GOT3 (cell line): ENCODE data around the gene CAPN8.

ENCODE experiments used
- DNase-seq: peaks from one replicate; lab custom pipeline; 2025; ENCODE audit warnings: mixed read lengths; lab: John Stamatoyannopoulos, UW

Gene CAPN8

GRCh38 chr1:223654083-223654482, 11.4 kb downstream of the CAPN8 start:
- DNase-seq = no peak

DNA sequence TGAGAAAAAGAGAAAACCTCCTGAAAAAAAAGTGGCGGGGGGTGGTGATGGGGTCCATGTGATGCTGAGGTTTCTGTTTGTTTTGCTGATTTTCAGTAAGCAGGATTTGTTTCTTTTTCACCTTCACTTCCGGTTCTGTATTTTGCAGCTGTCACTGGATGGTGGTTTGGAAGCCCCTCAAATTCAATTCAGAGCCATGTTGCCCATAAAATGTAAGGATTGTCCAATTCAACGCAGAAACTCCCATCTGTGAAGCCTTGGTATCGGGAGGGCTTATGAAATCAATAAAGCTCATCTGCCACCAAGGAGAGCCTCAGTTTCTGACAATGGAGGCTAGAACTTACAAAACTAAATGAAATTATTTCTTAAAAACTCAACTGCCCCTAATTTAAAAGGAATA, 12.1 kb downstream of the CAPN8 start:
- no peak for DNase-seq

DNA sequence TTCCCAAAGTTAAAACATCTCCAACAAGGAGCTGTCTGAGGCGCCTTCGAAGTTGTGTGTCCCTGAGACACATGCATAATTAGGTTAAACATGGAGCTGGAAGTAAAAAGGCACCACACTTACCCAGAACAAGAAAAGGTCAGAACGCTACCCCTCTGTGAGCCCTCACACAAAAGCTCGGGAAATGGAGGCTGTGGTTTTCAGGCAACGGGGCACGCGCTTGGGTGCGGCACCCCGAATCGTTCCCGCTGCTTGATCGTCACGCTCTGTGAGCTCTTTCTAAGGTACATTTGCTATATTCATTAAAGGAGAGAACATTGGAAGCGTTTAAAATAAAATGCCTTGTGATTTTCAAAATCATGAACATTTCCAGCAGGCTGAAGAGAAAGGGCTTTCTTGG, 12.5 kb downstream of the CAPN8 start:
- no peak for DNase-seq

GRCh38 chr1:223652436-223652941, 13.0 kb downstream of the CAPN8 start:
- DNase-seq = no peak

DNA sequence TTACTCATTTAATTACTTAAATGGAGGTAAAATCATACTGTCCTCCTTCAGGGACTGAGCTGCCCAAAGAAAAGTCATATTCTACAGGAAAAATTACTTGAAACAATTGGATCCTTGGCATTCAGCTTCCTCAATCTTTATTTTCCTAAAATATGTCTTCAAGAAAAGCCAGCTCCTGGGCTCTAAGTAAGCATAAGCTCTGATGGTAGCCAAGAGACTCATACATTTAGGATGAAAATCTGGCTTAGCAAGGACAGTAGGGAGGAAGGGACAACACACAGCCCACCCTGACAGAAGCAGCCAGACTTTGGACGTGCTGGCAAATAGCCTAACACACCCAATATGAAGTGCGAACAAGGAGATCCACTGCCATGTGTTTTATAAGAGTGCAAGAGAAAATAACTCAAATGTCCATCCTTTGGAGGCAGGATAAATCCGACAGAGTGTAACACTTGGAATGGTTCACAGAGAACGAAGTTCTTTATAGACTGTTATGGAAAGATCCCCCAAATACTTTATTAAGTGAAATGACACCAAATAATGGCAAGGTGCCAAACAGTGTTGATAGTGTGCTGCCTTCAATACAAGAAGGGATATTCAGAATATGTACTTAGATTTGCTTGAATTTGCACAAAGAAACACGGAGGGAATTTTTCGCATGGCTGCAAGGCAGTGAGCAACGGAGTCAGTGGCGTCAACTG, 14.1 kb downstream of the CAPN8 start:
- DNase-seq = no peak

DNA sequence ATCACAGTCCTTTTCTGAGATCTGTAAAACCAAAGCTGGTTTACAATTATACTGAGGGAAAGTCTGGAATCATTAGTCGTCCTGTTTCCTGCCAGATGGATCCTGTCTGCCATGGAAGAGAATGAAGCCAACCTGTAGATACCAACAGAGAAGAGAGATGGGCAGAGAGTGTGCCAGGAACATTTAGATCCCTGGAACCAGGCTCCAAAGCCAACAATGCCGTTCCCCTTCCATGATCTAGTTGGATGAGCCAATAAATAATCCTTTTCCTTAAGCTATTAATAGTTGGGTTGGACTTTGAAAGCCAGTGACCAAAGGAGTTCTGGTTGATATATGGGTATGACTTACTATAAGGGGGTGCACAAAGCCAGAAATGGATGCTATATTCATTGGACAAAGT, 15.0 kb downstream of the CAPN8 start:
- DNase-seq = no peak

- DNase-seq = no peak
Measured at GRCh38 chr1:223649222-223649621, 16.3 kb downstream of the CAPN8 start.

DNA sequence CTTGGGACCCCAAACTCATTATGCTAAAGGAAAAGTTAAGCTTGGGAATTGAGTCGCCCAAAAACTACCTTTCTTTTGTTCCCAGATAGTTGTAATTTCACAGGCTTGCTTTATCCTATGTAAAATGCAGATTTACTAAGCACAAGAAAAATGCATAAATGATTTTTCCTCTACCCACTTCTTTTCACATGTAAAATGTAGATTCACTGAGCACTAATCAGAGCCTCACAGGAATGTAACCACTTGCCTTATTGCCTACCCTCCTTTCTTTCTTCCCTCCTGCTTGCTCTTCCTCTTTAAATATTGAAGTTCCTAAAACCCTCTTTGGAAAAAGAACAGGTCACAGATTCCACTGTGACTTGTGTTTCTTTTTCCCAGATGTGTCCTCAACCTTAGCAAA, 18.3 kb downstream of the CAPN8 start:
- no peak for DNase-seq

DNA sequence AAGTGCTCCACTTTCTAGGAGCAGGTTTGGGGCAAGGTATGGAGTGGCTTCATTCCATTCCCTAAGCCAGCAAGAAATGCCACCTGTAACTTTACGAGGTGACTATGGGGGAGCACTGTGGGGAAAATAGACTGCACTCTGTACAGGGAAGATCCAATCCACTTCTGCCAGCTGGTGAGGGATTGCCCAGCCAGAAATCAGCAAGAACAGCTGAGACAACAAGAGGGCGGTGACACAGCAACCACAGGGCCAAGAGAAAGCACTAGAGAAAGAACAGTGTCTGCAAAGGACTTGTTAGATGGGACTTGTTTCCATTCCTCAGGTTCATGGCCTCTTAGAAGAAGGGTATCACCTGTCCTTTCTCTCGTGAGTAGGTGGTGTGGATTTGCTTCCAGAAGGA, 19.6 kb downstream of the CAPN8 start:
- no peak for DNase-seq

DNA sequence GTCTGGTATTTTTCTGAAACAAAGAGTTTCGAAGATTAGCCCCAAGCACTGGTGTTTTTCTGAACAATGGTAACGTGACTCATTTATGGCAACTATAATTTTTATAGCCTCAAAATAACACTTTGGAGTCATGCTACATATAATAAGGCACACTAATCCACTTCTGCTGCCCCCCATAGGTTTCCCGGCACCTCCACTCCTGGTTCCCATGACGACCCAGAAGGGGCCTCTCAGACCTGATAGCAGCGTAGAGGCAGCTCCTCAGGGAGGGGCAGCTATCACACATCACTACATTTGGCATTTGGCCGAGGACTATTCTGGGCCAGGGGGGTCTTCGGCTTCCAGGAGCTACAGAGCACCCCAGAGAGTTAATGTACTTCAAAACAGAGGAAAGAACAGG, 23.3 kb downstream of the CAPN8 start:
- DNase-seq = no peak

DNA sequence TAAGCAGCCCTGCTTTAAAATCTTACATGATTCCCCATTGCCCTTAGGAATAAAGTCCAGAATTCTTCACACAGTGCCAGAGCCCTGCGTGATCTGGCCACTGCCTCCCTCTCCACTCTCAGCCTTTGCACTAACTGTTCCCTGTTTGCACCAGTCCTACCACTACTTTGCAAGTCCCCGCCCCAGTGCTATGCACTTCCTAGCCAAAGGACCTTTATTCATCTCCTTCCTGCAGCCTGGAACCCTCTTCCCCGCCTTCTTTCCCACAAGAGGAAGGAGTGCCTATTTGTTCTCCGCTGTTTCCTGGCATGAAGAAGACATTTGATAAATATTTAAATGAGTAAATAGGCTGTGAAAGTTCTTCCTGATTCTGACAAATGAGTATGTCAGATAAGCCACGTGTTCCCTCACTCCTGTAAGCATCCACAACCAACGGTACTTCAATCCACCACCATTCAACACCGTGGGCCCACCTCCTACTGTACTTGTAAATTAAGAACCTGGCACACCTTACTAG, 23.9 kb downstream of the CAPN8 start:
- DNase-seq = no peak

- DNase-seq = no peak
Measured at GRCh38 chr1:223639331-223639749, 26.2 kb downstream of the CAPN8 start.

- no peak for DNase-seq
Measured at GRCh38 chr1:223635236-223635635, 30.3 kb downstream of the CAPN8 start.

DNA sequence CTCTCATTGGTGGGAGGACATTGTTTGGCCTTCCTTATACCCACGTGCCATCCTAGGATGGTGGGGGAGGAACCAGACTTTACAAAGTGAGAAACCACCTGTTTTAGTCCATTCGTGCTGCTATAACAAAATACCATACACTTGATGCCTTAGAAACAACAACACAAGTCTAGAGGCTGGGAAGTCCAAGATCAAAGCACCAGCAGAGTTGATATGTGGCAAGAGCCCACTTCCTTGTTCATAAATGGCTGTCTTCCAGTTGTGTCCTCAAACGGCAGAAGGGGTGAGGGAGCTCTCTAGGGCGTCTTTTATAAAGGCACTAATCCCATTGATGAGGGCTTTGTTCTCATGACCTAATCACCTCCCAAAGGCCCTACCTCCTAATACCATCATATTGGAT, 31.1 kb downstream of the CAPN8 start:
- DNase-seq = no peak

GRCh38 chr1:223631956-223632355, 33.5 kb downstream of the CAPN8 start:
- DNase-seq = no peak

- no peak for DNase-seq
Measured at GRCh38 chr1:223631473-223631872, 34.0 kb downstream of the CAPN8 start.

GRCh38 chr1:223629126-223629457, 36.4 kb downstream of the CAPN8 start:
- DNase-seq = no peak

GRCh38 chr1:223628233-223629125, 37.0 kb downstream of the CAPN8 start:
- DNase-seq = no peak

DNA sequence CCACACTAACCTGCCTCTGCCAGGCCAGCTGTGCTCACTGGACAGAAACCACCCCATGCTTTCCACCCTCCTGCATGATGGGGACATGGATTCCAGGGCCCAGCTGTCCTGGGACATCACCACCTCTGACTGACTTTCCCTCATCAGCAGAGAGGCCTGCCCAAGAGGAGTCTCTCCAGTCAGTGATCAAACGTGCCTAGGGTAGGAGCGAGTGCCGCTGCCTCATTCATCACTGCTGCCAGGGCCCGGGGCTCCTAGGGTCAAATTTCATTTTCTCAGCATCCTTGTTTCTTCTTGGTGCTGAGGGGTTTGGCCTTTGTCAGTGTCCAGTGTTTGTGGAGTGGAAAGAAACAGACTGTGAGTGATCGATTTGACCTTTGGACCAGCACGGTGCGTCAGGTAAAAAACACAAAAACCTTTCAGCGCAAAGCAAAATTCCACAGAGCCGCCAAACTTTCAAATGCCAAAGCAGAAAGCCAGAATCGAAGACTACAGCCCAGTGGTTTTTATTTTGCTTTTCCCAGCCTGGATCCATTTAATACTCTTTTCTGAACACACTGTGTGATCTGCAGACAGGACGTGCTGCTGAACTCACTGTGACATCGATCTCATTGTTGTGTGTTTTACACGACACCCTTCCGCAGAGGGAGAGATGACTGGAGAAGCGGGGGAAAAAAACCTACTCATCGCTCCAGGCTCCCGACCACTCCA, 43.2 kb downstream of the CAPN8 start:
- DNase-seq = no peak

- no peak for DNase-seq
Measured at GRCh38 chr1:223621312-223621734, 44.2 kb downstream of the CAPN8 start.

- no peak for DNase-seq
Measured at GRCh38 chr1:223620297-223620897, 45.1 kb downstream of the CAPN8 start.

GRCh38 chr1:223618680-223619079, 46.8 kb downstream of the CAPN8 start:
- DNase-seq = no peak
